Upper lobe of left lung (tissue), 6 donors: Measurements from ENCODE around the gene LINC00632. TPM values are rescaled to one million over a fixed set of nuclear protein-coding genes. Genes with fewer than 3 reads are reported as not detected.

Source experiments
- ATAC-seq, 2 donors: fragments of 200-7000 bp; cut with Tn5 transposase; one replicate each; pipeline ENCODE4 v1.9.1; 2022; ENCODE audit warnings: mild to moderate bottlenecking in 2 of 2, moderate library complexity in 2 of 2; ENCODE audit not compliant: low FRiP score in 2 of 2
- DNase-seq, 2 donors: peaks; one replicate each; pipeline ENCODE4 v3.0.0-alpha.2; 2019 to 2020
- H3K27ac ChIP-seq, 4 donors: fragments of 200-600 bp; sonication (generic); one replicate each; pipeline ENCODE4 v1.5.1; 2016 to 2019
- H3K27me3 ChIP-seq, 4 donors: fragments of 200-600 bp; sonication (generic); one replicate each; pipeline ENCODE4 v1.5.1; 2017 to 2019
- H3K36me3 ChIP-seq, 4 donors: fragments of 200-600 bp; sonication (generic); one replicate each; pipeline ENCODE4 v1.5.1; 2016 to 2019
- H3K4me1 ChIP-seq, 4 donors: fragments of 200-600 bp; sonication (generic); one replicate each; pipeline ENCODE4 v1.5.1; 2018 to 2019
- H3K4me3 ChIP-seq, 4 donors: fragments of 200-600 bp; sonication (generic); one replicate each; pipeline ENCODE4 v1.5.1; 2017 to 2019; ENCODE audit warnings: mild to moderate bottlenecking in 2 of 4, moderate library complexity in 1 of 4
- H3K9me3 ChIP-seq, 4 donors: fragments of 200-600 bp; sonication (generic); one replicate each; pipeline ENCODE4 v1.5.1; 2018 to 2019
- CTCF ChIP-seq, 6 experiments: fragments of 450-650 bp in 4 of 6; fragments of 200-600 bp in 2 of 6; sonication (generic) in 2 of 6; IDR thresholded peaks; one replicate each; pipeline ENCODE4 v1.5.1; 2016 to 2019; ENCODE audit warnings: antibody characterized with exemption in 6 of 6
- EP300 ChIP-seq, 4 donors: sonication (generic); formaldehyde crosslinking; IDR thresholded peaks; one replicate each; pipeline ENCODE4 v1.5.1; 2017; ENCODE audit warnings: antibody characterized with exemption in 4 of 4, control low read depth in 2 of 4
- POLR2A ChIP-seq, 4 donors: fragments of 450-650 bp; IDR thresholded peaks; one replicate each; pipeline ENCODE4 v1.5.1; 2016 to 2017; ENCODE audit warnings: antibody characterized with exemption in 4 of 4, mild to moderate bottlenecking in 2 of 4
- POLR2AphosphoS5 ChIP-seq, 2 donors: sonication (generic); formaldehyde crosslinking; IDR thresholded peaks; one replicate each; pipeline ENCODE4 v1.5.1; 2017; ENCODE audit warnings: antibody characterized with exemption in 2 of 2
- WGBS, 2 donors: methylation state at CpG; one replicate each; pipeline ENCODE4 v1.1.5; 2017 to 2018; 5-methylcytosine and 5-hydroxymethylcytosine counted together
- total RNA-seq, 6 donors: library from RNA; depleted of rRNA in 4 of 6; stranded (reverse); fragments of >200 nt in 4 of 6; gene quantifications; one replicate each; pipeline versions ENCODE4 v1.1.0 to v1.2.1, GENCODE V29; 2016 to 2021
- donor health status: DM: no; HTN: no; CAD: no; lungs with moderate emphysema.
- donor health status: DM: no; HTN: yes; CAD: no; lungs with severe emphysema.

Gene LINC00632
- total RNA-seq, 6 donors from 2014 or later: 18.3 to 175 (median 30.5) TPM

GRCh38 chrX:140723121-140723715 lies 13.7 kb downstream of the LINC00632 start:
- no peak for TF ChIP-seq EP300 (IDR thresholded peaks at IDR 0.05)
- no peak for TF ChIP-seq CTCF (IDR thresholded peaks at IDR 0.05)
- no peak for TF ChIP-seq POLR2AphosphoS5 (IDR thresholded peaks at IDR 0.05)
- TF ChIP-seq POLR2A (IDR thresholded peaks at IDR 0.05): no peak
- Histone ChIP-seq H3K36me3 (no peaks in the 10 kb centered on the region), H3K27ac (no peak overlapping the region), H3K4me1 (no peaks in the 10 kb centered on the region), H3K27me3 (no peaks in the 10 kb centered on the region), H3K9me3 (no peaks in the 10 kb centered on the region), H3K4me3 (no peak overlapping the region)
- no peak for ATAC-seq
- no peak for DNase-seq
- 58 to 72% methylated on average over 4 of the region's 4 CpGs for WGBS, 2 donors

GRCh38 chrX:140724309-140724708 lies 14.8 kb downstream of the LINC00632 start:
- no peak overlapping the region for H3K4me3 ChIP-seq
- no peaks in the 10 kb centered on the region for H3K27me3 ChIP-seq
- DNase-seq: no peak
- WGBS, 2 donors: 88 to 89% methylated on average over 3 of the region's 3 CpGs
- TF ChIP-seq EP300 (IDR thresholded peaks at IDR 0.05): no peak
- TF ChIP-seq POLR2AphosphoS5 (IDR thresholded peaks at IDR 0.05): no peak
- TF ChIP-seq POLR2A (IDR thresholded peaks at IDR 0.05): no peak
- no peak for TF ChIP-seq CTCF (IDR thresholded peaks at IDR 0.05)
- H3K36me3 ChIP-seq: no peaks in the 10 kb centered on the region
- no peaks in the 10 kb centered on the region for H3K4me1 ChIP-seq
- ATAC-seq: no peak
- H3K9me3 ChIP-seq: no peaks in the 10 kb centered on the region
- no peak overlapping the region for H3K27ac ChIP-seq

GRCh38 chrX:140724736-140725135 lies 15.2 kb downstream of the LINC00632 start:
- no peaks in the 10 kb centered on the region for H3K27me3 ChIP-seq
- no peaks in the 10 kb centered on the region for H3K36me3 ChIP-seq
- DNase-seq (no peak), ATAC-seq (no peak)
- no peak overlapping the region for H3K27ac ChIP-seq
- no peak overlapping the region for H3K4me3 ChIP-seq
- no peak for TF ChIP-seq POLR2AphosphoS5 (IDR thresholded peaks at IDR 0.05)
- TF ChIP-seq EP300 (IDR thresholded peaks at IDR 0.05): no peak
- no peak for TF ChIP-seq CTCF (IDR thresholded peaks at IDR 0.05)
- TF ChIP-seq POLR2A (IDR thresholded peaks at IDR 0.05): no peak
- H3K4me1 ChIP-seq: no peaks in the 10 kb centered on the region
- WGBS, 2 donors: 79 to 94% methylated on average over 3 of the region's 3 CpGs
- H3K9me3 ChIP-seq: no peaks in the 10 kb centered on the region

- Histone ChIP-seq H3K27me3 (peaks cover 0 to 2% (median 0%) of the 10 kb centered on the region in 4 donors), H3K4me1 (no peaks in the 10 kb centered on the region), H3K36me3 (no peaks in the 10 kb centered on the region), H3K9me3 (no peaks in the 10 kb centered on the region), H3K4me3 (no peak overlapping the region), H3K27ac (no peak overlapping the region)
- DNase-seq (no peak), ATAC-seq (no peak)
- TF ChIP-seq EP300 (IDR thresholded peaks at IDR 0.05) (no peak), POLR2AphosphoS5 (IDR thresholded peaks at IDR 0.05) (no peak), POLR2A (IDR thresholded peaks at IDR 0.05) (no peak), CTCF (IDR thresholded peaks at IDR 0.05) (no peak)
- WGBS, 2 donors: 91 to 97% methylated on average over 3 to 4 of the region's 4 CpGs
Observed at GRCh38 chrX:140725500-140725899, 15.9 kb downstream of the LINC00632 start.

GRCh38 chrX:140733766-140734342 lies 24.3 kb downstream of the LINC00632 start:
- H3K4me1 ChIP-seq: no peaks in the 10 kb centered on the region

More at GRCh38 chrX:140733766-140734342, 24.3 kb downstream of the LINC00632 start:
- WGBS, 2 donors: 23 to 27% methylated on average over 9 to 10 of the region's 10 CpGs
- Histone ChIP-seq H3K9me3 (no peaks in the 10 kb centered on the region), H3K36me3 (no peaks in the 10 kb centered on the region), H3K27ac (no peak overlapping the region), H3K27me3 (peaks cover 0 to 7% (median 0%) of the 10 kb centered on the region in 4 donors), H3K4me3 (no peak overlapping the region)
- peak in 1 of 2 donors; percentile 77 for ATAC-seq
- no peak for DNase-seq
- no peak for TF ChIP-seq EP300 (IDR thresholded peaks at IDR 0.05)
- TF ChIP-seq POLR2AphosphoS5 (IDR thresholded peaks at IDR 0.05): no peak
- TF ChIP-seq CTCF (IDR thresholded peaks at IDR 0.05): peak; percentile 28 to 63 (median 46)
